Ecto neural progenitor cell (in vitro differentiated cells): ENCODE measurements around the gene PDCD10.

Experiments used
- DNase-seq: peaks from one replicate; pipeline ENCODE4 v3.0.0-alpha.2; 2018; ENCODE audit warnings: low spot score

The PDCD10 gene

DNA sequence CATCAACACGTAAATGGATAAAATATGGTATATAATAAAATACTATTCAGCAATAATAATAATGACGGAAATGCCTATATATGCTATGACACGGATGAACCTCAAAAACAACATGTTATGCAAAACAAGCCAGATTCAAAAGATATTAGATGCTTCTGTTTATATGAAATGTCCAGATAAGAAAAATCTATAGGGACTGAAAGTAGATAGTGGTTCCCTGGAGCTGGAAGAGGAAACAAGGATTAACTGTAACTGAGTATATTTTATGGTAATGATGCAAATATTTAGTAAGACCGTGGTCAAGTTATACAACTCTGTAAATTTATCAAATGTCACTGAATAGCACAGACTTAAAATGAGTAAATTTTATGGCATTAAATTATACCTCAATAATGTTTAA, 55.2 kb downstream of the PDCD10 start:
- no peak for DNase-seq

- DNase-seq, result no peak
Observed at GRCh38 chr3:167675848-167676247, 58.8 kb downstream of the PDCD10 start.

DNA sequence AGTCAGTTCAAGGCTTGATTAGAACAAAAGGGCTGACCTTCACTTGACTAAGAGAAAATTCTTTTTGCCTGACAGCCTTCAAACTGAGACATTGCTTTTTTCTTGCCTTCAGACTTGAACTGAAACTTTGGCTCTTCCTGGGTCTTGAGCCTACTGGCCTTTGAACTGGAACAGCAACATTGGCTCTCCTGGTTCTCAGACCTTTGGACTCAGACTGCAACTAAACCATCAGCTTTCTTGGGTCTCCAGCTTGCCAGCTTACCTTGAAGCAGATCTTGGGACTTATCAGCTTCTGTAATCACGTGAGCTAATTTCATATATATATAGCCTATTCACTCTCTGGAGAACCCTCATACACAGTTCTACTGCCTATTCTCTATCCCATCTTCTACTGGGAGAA, 61.5 kb downstream of the PDCD10 start:
- DNase-seq, result no peak

DNA sequence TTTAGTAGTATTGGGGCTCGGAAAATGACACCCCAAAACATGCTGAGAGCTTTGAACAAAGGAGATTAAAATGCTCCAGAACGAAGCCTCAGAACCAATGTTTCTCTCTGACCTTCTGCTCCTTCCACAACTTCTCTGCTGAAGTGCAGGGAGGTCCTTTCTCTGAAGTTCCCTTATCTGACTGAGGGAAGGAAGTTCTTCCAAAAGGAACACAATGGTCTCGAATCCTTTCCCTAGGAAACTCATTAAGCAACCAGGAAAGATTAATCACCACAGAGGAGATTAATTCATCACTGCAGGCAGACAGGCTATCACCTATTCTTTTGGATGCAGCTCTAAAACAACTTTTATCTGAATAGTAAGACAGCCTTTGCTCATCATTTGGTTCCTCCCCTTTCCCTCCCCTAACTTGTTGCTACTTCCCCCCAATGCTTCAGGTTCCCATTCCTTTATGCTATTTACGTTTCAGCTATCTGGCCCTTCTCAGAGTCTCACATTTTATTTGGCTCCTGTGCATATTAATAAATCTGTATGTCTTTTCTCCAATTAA, 62.7 kb downstream of the PDCD10 start:
- DNase-seq, result no peak

- DNase-seq, result no peak
Observed at GRCh38 chr3:167669699-167670098, 65.0 kb downstream of the PDCD10 start.

GRCh38 chr3:167668651-167669050, 66.0 kb downstream of the PDCD10 start:
- no peak for DNase-seq

DNA sequence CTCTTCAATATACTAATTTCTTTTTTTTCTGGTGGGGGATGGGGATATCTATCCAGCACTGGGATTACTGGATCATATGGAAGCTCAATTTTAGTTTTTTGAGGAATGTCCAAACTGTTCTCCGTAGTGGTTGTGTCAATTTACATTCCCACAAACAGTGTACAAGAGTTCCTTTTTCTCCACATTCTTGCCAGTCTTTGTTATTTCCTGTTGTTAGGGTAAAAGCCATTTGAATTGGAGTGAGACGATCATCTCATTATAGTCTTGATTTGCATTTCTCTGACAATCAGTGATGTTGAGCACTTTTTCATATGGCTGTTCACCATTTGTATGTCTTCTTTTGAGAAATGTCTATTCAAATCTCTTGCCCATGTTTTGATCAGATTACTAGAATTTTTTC, 68.1 kb downstream of the PDCD10 start:
- DNase-seq, result no peak

DNA sequence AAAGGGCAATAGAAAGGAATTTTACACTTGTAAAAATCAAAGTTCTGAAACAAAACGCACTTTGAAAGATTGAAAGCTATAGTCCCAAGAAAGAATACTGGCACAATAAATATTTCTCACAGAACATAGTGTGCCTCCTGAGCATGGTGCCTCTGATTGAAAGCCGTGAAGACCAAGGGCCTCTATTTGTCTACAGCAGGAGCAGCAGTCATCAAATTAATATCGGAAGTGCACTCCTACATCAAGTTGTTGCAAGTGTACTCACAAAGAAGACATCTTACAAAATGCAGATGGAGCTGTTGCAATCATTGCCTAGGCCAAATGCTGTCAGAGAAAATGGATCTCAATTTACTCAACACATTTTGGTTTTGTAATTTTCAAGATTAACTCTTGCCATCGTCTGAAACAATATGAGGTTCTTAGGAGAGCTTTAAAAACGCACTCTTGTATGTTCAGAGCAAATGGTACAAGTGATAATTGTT, 71.7 kb downstream of the PDCD10 start:
- DNase-seq, result no peak

DNA sequence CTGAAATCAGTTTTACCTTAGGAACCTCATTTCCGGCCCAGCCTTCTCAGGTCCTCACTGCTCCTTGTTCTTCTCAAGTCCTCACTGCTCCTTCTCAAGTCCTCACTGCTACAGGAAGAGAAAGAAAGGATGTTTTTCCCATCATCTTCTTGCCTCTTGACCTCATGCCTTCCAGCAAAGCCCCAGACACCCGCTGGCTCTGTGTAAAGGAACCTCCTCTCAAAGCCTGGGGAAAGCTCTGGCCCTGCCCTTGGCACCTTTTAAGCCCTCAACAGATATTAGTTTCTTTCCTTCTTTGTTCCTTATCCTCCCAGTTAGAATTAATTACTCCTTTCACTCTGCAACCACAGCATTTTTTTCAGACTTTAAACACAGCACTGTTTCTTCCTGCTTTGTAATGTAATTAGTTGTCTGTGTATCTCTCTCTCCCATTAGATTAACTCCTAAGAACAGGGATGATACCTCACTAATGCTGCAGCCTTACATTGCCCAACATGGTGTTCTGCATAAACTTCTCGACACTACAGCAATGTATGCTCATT, 76.9 kb downstream of the PDCD10 start:
- peak; percentile 60 for DNase-seq

- DNase-seq, result no peak
Observed at GRCh38 chr3:167656821-167657220, 77.9 kb downstream of the PDCD10 start.

DNA sequence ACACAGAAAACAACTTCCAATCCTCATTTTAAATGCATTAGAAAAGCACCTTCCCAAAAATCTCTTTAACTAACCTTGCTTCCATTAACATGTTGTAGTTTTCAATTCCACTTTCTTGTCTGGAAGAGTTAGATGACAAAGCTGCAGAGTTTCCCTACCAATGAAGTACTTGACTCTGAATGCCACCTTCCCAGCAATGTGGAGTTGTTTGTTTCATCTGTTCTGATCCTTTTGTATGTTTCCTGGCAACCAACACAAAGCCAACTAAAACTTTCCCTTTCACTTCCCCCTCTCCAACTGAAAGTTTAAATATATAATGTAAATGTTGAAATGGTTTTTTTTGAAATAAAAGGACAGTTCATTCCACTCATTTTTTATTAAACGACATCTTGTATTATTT, 80.9 kb downstream of the PDCD10 start, which contains the start of gene WDR49:
Gene WDR49, minus strand, starts transcription at position 183 of the 400 bp plus-strand sequence. CDS start 517 bp downstream, outside the sequence.
- no peak for DNase-seq

DNA sequence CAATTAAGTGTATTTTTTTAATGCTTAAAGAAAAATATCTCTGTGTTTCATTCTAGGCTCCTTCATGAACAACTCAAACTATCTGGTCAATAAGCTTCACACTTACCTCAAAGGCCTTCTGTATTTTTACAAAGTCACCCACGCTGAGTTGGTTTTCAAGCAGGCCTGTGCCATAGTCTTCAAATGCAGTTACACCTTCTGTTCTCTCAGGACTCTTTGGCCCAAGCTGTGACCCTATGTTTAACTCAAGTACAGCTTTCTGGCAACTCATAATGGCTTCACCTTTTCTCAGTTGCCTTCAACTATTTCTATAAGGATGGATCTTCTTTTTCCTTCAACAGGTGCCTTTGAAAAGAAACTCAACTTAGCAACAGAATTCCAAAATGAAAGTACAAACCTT, 81.5 kb downstream of the PDCD10 start:
- DNase-seq, result no peak

- DNase-seq, result no peak
Observed at GRCh38 chr3:167651826-167652225, 82.9 kb downstream of the PDCD10 start.

DNA sequence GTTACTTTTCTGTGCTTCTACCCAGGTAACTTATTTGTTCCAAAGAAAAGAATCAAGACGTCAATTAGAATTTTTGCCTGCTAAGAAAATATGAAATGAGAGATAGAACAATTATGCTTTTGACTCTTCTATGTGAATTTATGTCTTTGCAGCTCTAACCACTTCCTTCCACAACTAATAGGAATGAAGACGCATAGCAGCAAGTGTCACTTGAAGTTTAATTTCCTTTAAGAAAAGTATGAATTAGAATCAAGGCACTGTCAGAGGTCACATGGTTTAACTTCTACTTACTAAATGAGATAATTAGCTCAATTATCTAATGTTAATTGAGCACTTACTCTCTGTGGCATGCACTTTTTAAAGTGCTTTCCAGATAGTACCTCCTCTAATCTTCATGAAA, 84.2 kb downstream of the PDCD10 start:
- DNase-seq, result no peak

GRCh38 chr3:167649746-167650145, 84.9 kb downstream of the PDCD10 start:
- DNase-seq, result no peak

DNA sequence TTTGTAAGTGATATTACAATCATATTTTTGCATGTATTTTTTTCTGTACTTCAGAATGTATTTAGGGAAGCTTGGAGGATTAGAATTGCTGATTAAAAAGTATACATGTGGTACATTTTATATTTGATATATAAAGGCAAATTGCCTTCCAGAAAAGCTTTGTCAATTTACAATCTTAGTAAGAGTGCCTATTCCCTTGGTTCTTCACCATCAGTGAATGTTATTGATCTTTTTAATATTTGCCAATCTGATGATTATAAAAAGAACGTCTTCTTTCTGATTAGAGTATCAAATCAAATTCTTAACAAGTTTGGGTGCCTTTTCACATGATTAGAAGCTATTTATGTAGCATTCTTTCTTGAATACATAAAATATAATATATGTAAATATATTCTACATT, 90.1 kb downstream of the PDCD10 start:
- DNase-seq, result no peak
